ENCODE results near the gene ASTE1. TPM values are rescaled to one million over a fixed set of nuclear protein-coding genes. Genes with fewer than 3 reads are reported as not detected.

Gene ASTE1
- polyA plus RNA-seq, 1 experiment, result 4.5 TPM

DNA sequence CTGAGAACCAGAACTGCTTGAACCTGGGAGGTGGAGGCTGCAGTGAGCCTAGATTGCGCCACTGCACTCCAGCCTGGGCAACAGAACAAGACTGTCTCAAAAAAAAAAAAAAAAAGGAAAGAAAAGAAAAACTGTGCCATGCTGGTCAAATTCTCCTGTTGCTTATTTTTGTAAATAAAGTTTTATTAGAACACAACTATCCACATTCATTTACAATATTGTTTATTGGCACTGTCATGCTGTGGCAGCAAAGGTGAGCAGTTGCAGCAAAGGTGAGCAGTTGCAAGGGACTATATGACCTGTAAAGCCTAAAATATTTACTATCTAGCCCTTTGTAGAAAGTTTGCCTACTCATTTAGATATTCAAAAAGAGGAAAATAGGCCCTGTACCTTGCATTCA is 18.3 kb downstream of the ASTE1 start:
- DNase-seq (ENCODE audit: low read depth), result no peak
- H3K4me3 ChIP-seq (ENCODE audit: low read depth, low read length), result no peak overlapping the region
- POLR2A ChIA-PET, result no interaction called here
- no peaks in the 10 kb centered on the region for H3K27me3 ChIP-seq (ENCODE audit: control insufficient read depth, insufficient read depth, low read length)
- CTCF ChIA-PET, result interaction anchor here (0.9 kb wide), 1 partner anchor 16 kb away, joined by 3 read pairs; no protein-coding TSS in a partner anchor
- TF ChIP-seq, protein P1, sequence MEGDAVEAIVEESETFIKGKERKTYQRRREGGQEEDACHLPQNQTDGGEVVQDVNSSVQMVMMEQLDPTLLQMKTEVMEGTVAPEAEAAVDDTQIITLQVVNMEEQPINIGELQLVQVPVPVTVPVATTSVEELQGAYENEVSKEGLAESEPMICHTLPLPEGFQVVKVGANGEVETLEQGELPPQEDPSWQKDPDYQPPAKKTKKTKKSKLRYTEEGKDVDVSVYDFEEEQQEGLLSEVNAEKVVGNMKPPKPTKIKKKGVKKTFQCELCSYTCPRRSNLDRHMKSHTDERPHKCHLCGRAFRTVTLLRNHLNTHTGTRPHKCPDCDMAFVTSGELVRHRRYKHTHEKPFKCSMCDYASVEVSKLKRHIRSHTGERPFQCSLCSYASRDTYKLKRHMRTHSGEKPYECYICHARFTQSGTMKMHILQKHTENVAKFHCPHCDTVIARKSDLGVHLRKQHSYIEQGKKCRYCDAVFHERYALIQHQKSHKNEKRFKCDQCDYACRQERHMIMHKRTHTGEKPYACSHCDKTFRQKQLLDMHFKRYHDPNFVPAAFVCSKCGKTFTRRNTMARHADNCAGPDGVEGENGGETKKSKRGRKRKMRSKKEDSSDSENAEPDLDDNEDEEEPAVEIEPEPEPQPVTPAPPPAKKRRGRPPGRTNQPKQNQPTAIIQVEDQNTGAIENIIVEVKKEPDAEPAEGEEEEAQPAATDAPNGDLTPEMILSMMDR (IDR thresholded peaks at IDR 0.05; ENCODE audit: insufficient read depth, low read depth, low read length), result no peak
- H3K36me3 ChIP-seq (ENCODE audit: control insufficient read depth, insufficient read depth, low read length), result no peaks in the 10 kb centered on the region; the same call in 1 of the 2 replicates

DNA sequence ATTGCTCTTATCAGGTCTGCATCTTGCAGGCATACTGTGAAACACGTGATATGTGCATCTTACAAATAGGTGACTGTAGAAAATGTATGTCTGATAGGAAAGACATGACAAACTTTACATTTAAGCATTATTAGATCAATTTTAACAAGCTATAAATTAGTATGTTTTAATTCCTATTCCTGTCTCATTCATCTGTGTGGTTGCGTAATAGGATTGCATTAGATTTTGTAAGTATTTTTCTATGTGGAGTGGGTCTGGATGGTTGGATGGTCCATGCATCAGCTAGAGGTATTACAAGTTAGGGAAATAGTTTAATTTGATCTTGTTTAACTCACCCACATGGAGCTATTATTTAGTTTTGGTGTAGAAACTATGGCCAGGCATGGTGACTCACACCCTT is 18.8 kb downstream of the ASTE1 start:
- TF ChIP-seq, protein P1 (IDR thresholded peaks at IDR 0.05; ENCODE audit: insufficient read depth, low read depth, low read length), result no peak
- ChIA-PET POLR2A (interaction anchor here (0.6 kb wide), 1 partner anchor 19 kb away, joined by 4 read pairs; no protein-coding TSS in a partner anchor), CTCF (interaction anchor here (0.5 to 2.2 kb wide), 4 partner anchors 14 to 1000 kb away, joined by 3 to 6 read pairs (median 4); partner anchors contain the start of gene ATP2C1)
- Histone ChIP-seq H3K4me3 (ENCODE audit: low read depth, low read length) (no peak overlapping the region), H3K27me3 (ENCODE audit: control insufficient read depth, insufficient read depth, low read length) (no peaks in the 10 kb centered on the region), H3K36me3 (ENCODE audit: control insufficient read depth, insufficient read depth, low read length) (no peaks in the 10 kb centered on the region; the same call in 1 of the 2 replicates)
- DNase-seq (ENCODE audit: low read depth), result no peak

DNA sequence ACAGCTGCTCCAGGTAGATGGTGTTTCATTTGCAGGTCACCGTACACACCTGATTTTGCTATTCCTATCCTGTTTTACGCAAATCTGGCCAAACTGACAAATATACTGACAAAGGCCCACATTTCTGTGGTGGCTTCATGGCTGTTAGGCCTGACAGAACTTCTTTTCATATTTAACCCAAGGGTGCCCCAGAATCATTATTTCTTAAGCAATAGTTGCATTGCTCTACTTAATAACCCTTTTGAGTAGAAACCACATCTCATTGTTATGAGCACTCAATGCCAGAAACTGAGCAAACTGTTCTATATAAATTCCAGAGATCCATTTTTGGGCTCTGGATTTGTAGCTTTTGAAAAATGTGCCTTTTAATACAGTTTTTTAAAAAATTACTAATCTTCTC is 19.4 kb downstream of the ASTE1 start:
- TF ChIP-seq, protein P1 (IDR thresholded peaks at IDR 0.05; ENCODE audit: insufficient read depth, low read depth, low read length), result no peak

DNA sequence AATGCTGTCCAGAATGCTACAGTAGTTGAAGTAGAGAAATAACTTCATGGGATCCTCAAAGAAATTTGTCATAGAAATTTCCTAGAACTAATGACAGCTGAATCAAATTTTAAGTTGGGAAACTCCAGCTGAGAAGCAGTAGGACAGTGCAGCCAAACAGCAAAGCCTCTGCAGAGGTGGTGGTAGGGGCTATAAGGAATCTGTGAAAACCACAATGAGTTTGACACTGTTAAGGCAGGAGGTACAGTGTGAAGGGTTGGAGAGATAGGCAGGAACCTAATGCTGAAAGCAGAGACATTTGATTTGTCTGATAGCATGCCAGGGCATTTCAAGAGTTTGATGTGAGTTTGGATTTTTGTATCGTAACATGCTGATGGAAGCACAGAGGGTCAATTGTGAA is 22.0 kb downstream of the ASTE1 start:
- no peak for DNase-seq (ENCODE audit: low read depth)
- Histone ChIP-seq H3K27me3 (ENCODE audit: control insufficient read depth, insufficient read depth, low read length) (no peaks in the 10 kb centered on the region), H3K4me3 (ENCODE audit: low read depth, low read length) (no peak overlapping the region), H3K36me3 (ENCODE audit: control insufficient read depth, insufficient read depth, low read length) (no peaks in the 10 kb centered on the region; the same call in 1 of the 2 replicates)
- ChIA-PET POLR2A (no interaction called here), CTCF (interaction anchor here (1.0 to 1.8 kb wide), 2 partner anchors 12 to 111 kb away, joined by 3 to 5 read pairs; no protein-coding TSS in a partner anchor)
- TF ChIP-seq, protein P1 (IDR thresholded peaks at IDR 0.05; ENCODE audit: insufficient read depth, low read depth, low read length), result no peak

More for the DNA sequence above, 19.4 kb downstream of the ASTE1 start:
- ChIA-PET CTCF (interaction anchor here (0.5 to 2.2 kb wide), 3 partner anchors 13 to 1000 kb away, joined by 3 to 6 read pairs (median 6); partner anchors contain the start of gene ATP2C1), POLR2A (interaction anchor here (0.6 kb wide), 1 partner anchor 20 kb away, joined by 4 read pairs; no protein-coding TSS in a partner anchor)
- H3K27me3 ChIP-seq (ENCODE audit: control insufficient read depth, insufficient read depth, low read length), result no peaks in the 10 kb centered on the region
- no peaks in the 10 kb centered on the region; the same call in 1 of the 2 replicates for H3K36me3 ChIP-seq (ENCODE audit: control insufficient read depth, insufficient read depth, low read length)
- DNase-seq (ENCODE audit: low read depth), result no peak
- no peak overlapping the region for H3K4me3 ChIP-seq (ENCODE audit: low read depth, low read length)

DNA sequence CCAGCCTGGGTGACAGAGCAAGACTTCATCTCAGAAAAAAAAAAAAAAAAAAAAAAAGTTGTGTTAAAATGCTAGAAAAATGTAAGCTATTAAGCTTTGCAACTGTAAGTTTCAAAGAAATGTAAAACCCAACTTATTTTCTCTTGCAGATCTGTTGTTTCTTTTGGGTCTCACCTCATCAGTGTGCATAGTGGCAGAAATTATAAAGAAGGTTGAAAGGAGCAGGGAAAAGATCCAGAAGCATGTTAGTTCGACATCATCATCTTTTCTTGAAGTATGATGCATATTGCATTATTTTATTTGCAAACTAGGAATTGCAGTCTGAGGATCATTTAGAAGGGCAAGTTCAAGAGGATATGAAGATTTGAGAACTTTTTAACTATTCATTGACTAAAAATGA is 25.6 kb downstream of the ASTE1 start:
- CTCF ChIA-PET, result no interaction called here

More for the DNA sequence above, 25.6 kb downstream of the ASTE1 start:
- DNase-seq (ENCODE audit: low read depth), result no peak
- Histone ChIP-seq H3K36me3 (ENCODE audit: control insufficient read depth, insufficient read depth, low read length) (no peaks in the 10 kb centered on the region; the same call in 1 of the 2 replicates), H3K27me3 (ENCODE audit: control insufficient read depth, insufficient read depth, low read length) (no peaks in the 10 kb centered on the region), H3K4me3 (ENCODE audit: low read depth, low read length) (no peak overlapping the region)
- POLR2A ChIA-PET, result interaction anchor here (0.6 kb wide), 1 partner anchor 8 kb away, joined by 5 read pairs; no protein-coding TSS in a partner anchor
- TF ChIP-seq, protein P1 (IDR thresholded peaks at IDR 0.05; ENCODE audit: insufficient read depth, low read depth, low read length), result no peak
